HCT116 (cell line): ENCODE measurements around the gene RBP5. TPM values are rescaled to one million over a fixed set of nuclear protein-coding genes. Genes with fewer than 3 reads are reported as not detected.
A peak's percentile ranks its signal among the peaks of the same experiment; 100 is the strongest.

ENCODE experiments used
- ATAC-seq: fragments of 200-7000 bp; cut with Tn5 transposase; 2 replicates; pipeline ENCODE4 v1.9.1; 2020; ENCODE audit warnings: mild to moderate bottlenecking, moderate library complexity
- BruUV-seq: library from RNA; stranded (reverse); fragments of 400-500 nt; replicated peaks from 2 replicates; lab custom pipeline; 2021; lab: Mats Ljungman, UMichigan
- CTCF ChIA-PET: fragments of 300-600 bp; sonication (Branson Sonifier 250); formaldehyde crosslinking; loops from one replicate; lab custom pipeline; 2021; ENCODE audit warnings: antibody characterized with exemption; lab: Charles Lee
- POLR2A ChIA-PET: fragments of 300-600, 350-600 bp; sonication (Branson Sonifier 250); formaldehyde crosslinking; loops from one replicate; lab custom pipeline; 2021; ENCODE audit warnings: antibody characterized with exemption; lab: Charles Lee
- RAD21 ChIA-PET, 2 experiments: fragments of 300-600 bp; sonication (Branson Sonifier 250); formaldehyde crosslinking; loops; one replicate each; lab custom pipeline; 2023; ENCODE audit warnings: low total read pairs in 2 of 2; ENCODE audit not compliant: uncharacterized antibody in 2 of 2, unreplicated experiment in 2 of 2, low non-redundant PET in 1 of 2; lab: Charles Lee
- DNase-seq: peaks from one replicate; pipeline ENCODE4 v3.0.0-alpha.2; 2010; ENCODE audit warnings: low read depth, low spot score
- H2AFZ ChIP-seq: fragments of 200-600 bp; shearing (Covaris generic), sonication (generic); 2 replicates; pipeline ENCODE4 v1.6.1; 2017; ENCODE audit warnings: low read depth, mixed run types, mixed read lengths, antibody characterized with exemption, low read length; ENCODE audit not compliant: poor library complexity, severe bottlenecking
- H3K27ac ChIP-seq: 2 replicates; pipeline ENCODE4 v1.5.1; 2012; ENCODE audit warnings: low read depth, low read length
- H3K27me3 ChIP-seq: fragments of 200-600 bp; sonication (generic); 2 replicates; pipeline ENCODE4 v1.6.1; 2016; ENCODE audit warnings: mixed run types, low read length, mixed read lengths; ENCODE audit not compliant: insufficient read depth
- H3K36me3 ChIP-seq, 2 experiments: fragments of 200-500 bp in 1 of 2; fragments of 200-600 bp in 1 of 2; sonication (Bioruptor generic) in 1 of 2; sonication (generic) in 1 of 2; 2 replicates each; pipeline versions ENCODE4 v1.5.1 to v1.6.1; 2014 to 2016; ENCODE audit warnings: low read length in 2 of 2, inconsistent platforms in 1 of 2, mixed read lengths in 1 of 2, mixed run types in 1 of 2; ENCODE audit not compliant: insufficient read depth in 2 of 2, control insufficient read depth in 1 of 2
- H3K4me1 ChIP-seq, 2 experiments: fragments of 200-600 bp in 1 of 2; sonication (generic) in 1 of 2; 2 replicates each; pipeline versions ENCODE4 v1.5.1 to v1.6.1; 2012 to 2017; ENCODE audit warnings: low read length in 2 of 2, inconsistent platforms in 1 of 2, mild to moderate bottlenecking in 1 of 2, mixed read lengths in 1 of 2, mixed run types in 1 of 2, moderate library complexity in 1 of 2; ENCODE audit not compliant: insufficient read depth in 2 of 2, control insufficient read depth in 1 of 2
- H3K4me2 ChIP-seq: fragments of 200-600 bp; sonication (generic); 2 replicates; pipeline ENCODE4 v1.6.1; 2017; ENCODE audit warnings: mixed run types, low read length, mixed read lengths
- H3K4me3 ChIP-seq, 2 experiments: fragments of 200-600 bp in 1 of 2; sonication (generic) in 1 of 2; replicated peaks in 1 of 2; 2 replicates each; pipeline ENCODE4 v1.5.1; 2011 to 2016; ENCODE audit warnings: low read length in 2 of 2, control low read depth in 1 of 2, low read depth in 1 of 2, mild to moderate bottlenecking in 1 of 2, mixed read lengths in 1 of 2, mixed run types in 1 of 2
- H3K79me2 ChIP-seq: fragments of 200-600 bp; sonication (generic); 2 replicates; pipeline ENCODE4 v1.6.1; 2017; ENCODE audit warnings: mild to moderate bottlenecking, mixed run types, low read length, moderate library complexity, mixed read lengths; ENCODE audit not compliant: insufficient read depth
- H3K9ac ChIP-seq: fragments of 200-600 bp; sonication (generic); 2 replicates; pipeline ENCODE4 v1.6.1; 2016; ENCODE audit warnings: low read length, mixed read lengths
- H3K9me2 ChIP-seq: fragments of 200-600 bp; sonication (generic), shearing (Covaris generic); 2 replicates; pipeline ENCODE4 v1.6.1; 2017; ENCODE audit warnings: mixed run types, mild to moderate bottlenecking, moderate library complexity; ENCODE audit not compliant: insufficient read depth
- H3K9me3 ChIP-seq, 2 experiments: fragments of 200-500 bp in 1 of 2; fragments of 200-600 bp in 1 of 2; sonication (Bioruptor generic) in 1 of 2; sonication (generic) in 1 of 2; 2 replicates each; pipeline ENCODE4 v1.6.1; 2014 to 2017; ENCODE audit warnings: low read length in 2 of 2, mixed read lengths in 2 of 2, inconsistent platforms in 1 of 2, low read depth in 1 of 2, mild to moderate bottlenecking in 1 of 2, mixed run types in 1 of 2, moderate library complexity in 1 of 2; ENCODE audit not compliant: control insufficient read depth in 1 of 2, insufficient read depth in 1 of 2
- H4K20me1 ChIP-seq: fragments of 200-600 bp; sonication (generic), shearing (Covaris generic); 2 replicates; pipeline ENCODE4 v1.6.1; 2017; ENCODE audit warnings: mixed run types, mild to moderate bottlenecking, moderate library complexity; ENCODE audit not compliant: insufficient read depth
- POLR2A ChIP-seq: IDR thresholded peaks from 2 replicates; pipeline ENCODE4 v1.7.0; 2011; ENCODE audit warnings: borderline replicate concordance; ENCODE audit not compliant: insufficient read depth, insufficient read length; ENCODE audit errors: extremely low read depth
- POLR2AphosphoS5 ChIP-seq: IDR thresholded peaks from 2 replicates; pipeline ENCODE4 v1.6.1; 2011; ENCODE audit warnings: mild to moderate bottlenecking, low read depth, low read length, moderate library complexity
- SP1 ChIP-seq: IDR thresholded peaks from 2 replicates; pipeline ENCODE4 v1.6.1; 2012; ENCODE audit warnings: low read depth
- YY1 ChIP-seq: IDR thresholded peaks from 2 replicates; pipeline ENCODE4 v1.6.1; 2011; ENCODE audit warnings: low read length, low read depth, moderate library complexity, mild to moderate bottlenecking; ENCODE audit not compliant: insufficient replicate concordance; ENCODE audit errors: extremely low read depth
- intact Hi-C: fragments of 100-400 bp; cut with micrococcal nuclease; formaldehyde crosslinking; loops from 2 replicates; pipeline ENCODE4 v1.10.0; 2022
- total RNA-seq: library from RNA; stranded (reverse); gene quantifications from one replicate; pipeline ENCODE4 v1.2.1, GENCODE V29; 2021; ENCODE audit not compliant: unreplicated experiment

The RBP5 gene
- total RNA-seq, 1 experiment from 2014 or later, result 0.22 TPM

- no peak for DNase-seq
- Histone ChIP-seq H3K27ac (no peak overlapping the region), H2AFZ (no peak overlapping the region), H3K79me2 (no peaks in the 10 kb centered on the region), H3K4me3 (no peak overlapping the region), H3K4me1 (peaks cover 0 to 6% of the 10 kb centered on the region in 2 experiments; a peak in 1 of 4 replicates), H3K9me3 (no peaks in the 10 kb centered on the region), H3K27me3 (no peaks in the 10 kb centered on the region), H4K20me1 (no peaks in the 10 kb centered on the region), H3K9ac (no peak overlapping the region), H3K36me3 (peaks cover 0 to 6% of the 10 kb centered on the region in 2 experiments; a peak in 1 of 4 replicates), H3K4me2 (no peak overlapping the region), H3K9me2 (no peaks in the 10 kb centered on the region)
- RAD21 ChIA-PET, result interaction anchor here in 1 of 2 experiments (0.6 kb wide), 1 partner anchor 174 kb away, joined by 3 read pairs; no protein-coding TSS in a partner anchor
- ATAC-seq, result no peak
- BruUV-seq, result no TSS peak
- TF ChIP-seq POLR2A (no peak), SP1 (no peak), POLR2AphosphoS5 (peak; percentile 44)
- intact Hi-C loops, result no loop called here
- CTCF ChIA-PET, result no interaction called here
- POLR2A ChIA-PET, result no interaction called here
Observed at GRCh38 chr12:7096006-7096932, 32.4 kb downstream of the RBP5 start.

- no peak overlapping the region for H3K27ac ChIP-seq
- no peak for DNase-seq
- H3K9ac ChIP-seq, result no peak overlapping the region
Observed at GRCh38 chr12:7093892-7094291, 34.8 kb downstream of the RBP5 start.

More at GRCh38 chr12:7093892-7094291, 34.8 kb downstream of the RBP5 start:
- Histone ChIP-seq H3K4me2 (no peak overlapping the region), H2AFZ (no peak overlapping the region), H3K27me3 (no peaks in the 10 kb centered on the region), H3K4me1 (peaks cover 0 to 6% of the 10 kb centered on the region in 2 experiments; a peak in 1 of 4 replicates), H3K79me2 (no peaks in the 10 kb centered on the region), H3K4me3 (no peak overlapping the region), H3K9me3 (no peaks in the 10 kb centered on the region), H4K20me1 (no peaks in the 10 kb centered on the region), H3K9me2 (no peaks in the 10 kb centered on the region), H3K36me3 (no peaks in the 10 kb centered on the region)
- ChIA-PET POLR2A (interaction anchor here (1.3 to 1.7 kb wide), 2 partner anchors 14 to 149 kb away, joined by 4 to 10 read pairs; partner anchors contain the start of genes C12orf57 and RNU7-1), CTCF (interaction anchor here (0.9 to 1.6 kb wide), 5 partner anchors 15 to 221 kb away, joined by 3 to 6 read pairs (median 4); partner anchors contain the start of genes C1RL, LPCAT3 and SPSB2), RAD21 (no interaction called here)
- intact Hi-C loops, result loop anchor here (5.0 kb wide), 1 partner anchor 122 kb away; the partner anchor contains the start of genes EMG1 and PHB2
- TF ChIP-seq POLR2AphosphoS5 (peak; percentile 37), YY1 (no peak)
- no peak for ATAC-seq
- no TSS peak for BruUV-seq
